ENCODE results near the gene NF2.

GRCh38 chr22:29580200-29580810, 23.1 kb upstream of the NF2 start:
- no peak for TF ChIP-seq SMAD3 (CRISPR knock-in tag; IDR thresholded peaks at IDR 0.05; ENCODE audit: borderline replicate concordance)
- TF ChIP-seq ATF6 (CRISPR knock-in tag; IDR thresholded peaks at IDR 0.05), result no peak
- TF ChIP-seq TEAD4 (CRISPR knock-in tag; IDR thresholded peaks at IDR 0.05), result no peak

All from WTC11 (cell line).